Dorsolateral prefrontal cortex (tissue), 118 donors: Measurements from ENCODE around the gene INPP5A. TPM values are rescaled to one million over a fixed set of nuclear protein-coding genes. Genes with fewer than 3 reads are reported as not detected.

Experiments
- total RNA-seq, 120 experiments: library from RNA; stranded (reverse); gene quantifications; one replicate each; pipeline versions ENCODE4 v1.2.3 to v1.2.4, GENCODE V29; 2022

INPP5A gene
- total RNA-seq, 120 experiments from 2014 or later = 29.1 to 74.1 (median 54.8) TPM

Other genes starting within 250 kb of the INPP5A start
- gene STK32C, start 229.8 kb upstream of the INPP5A start, total RNA-seq = 10 to 100 TPM; 30.1 to 78.4 (median 57.0) TPM
- gene LRRC27, start 205.6 kb upstream of the INPP5A start, total RNA-seq = 10 to 100 TPM; 14.0 to 36.4 (median 25.3) TPM
- gene PWWP2B, start 140.6 kb upstream of the INPP5A start, total RNA-seq = 10 to 100 TPM in 118 of 120 experiments, 1 to 10 TPM in 2; 7.7 to 28.3 (median 17.8) TPM
- 100 to 1,000 TPM in 23 of 120 experiments, 10 to 100 TPM in 96, 1 to 10 TPM in 1; 6.9 to 243 (median 52.2) TPM for gene NKX6-2, start 248.4 kb downstream of the INPP5A start, total RNA-seq